Stimulated activated CD4-positive, alpha-beta T cell treated with anti-CD3 and anti-CD28 coated beads, Interleukin-4, amount 100 ng/mL, for 24 hours (primary cell): ENCODE measurements around the gene IL2RA.
"Not testable (repeated sequence)": the region's sequence is repeated elsewhere in the genome, so short reads cannot be mapped to it uniquely, and the experiment has no call there.

ENCODE experiments used
- DNase-seq: peaks from one replicate; pipeline ENCODE4 v3.0.0-alpha.2; 2020

Gene IL2RA

DNA sequence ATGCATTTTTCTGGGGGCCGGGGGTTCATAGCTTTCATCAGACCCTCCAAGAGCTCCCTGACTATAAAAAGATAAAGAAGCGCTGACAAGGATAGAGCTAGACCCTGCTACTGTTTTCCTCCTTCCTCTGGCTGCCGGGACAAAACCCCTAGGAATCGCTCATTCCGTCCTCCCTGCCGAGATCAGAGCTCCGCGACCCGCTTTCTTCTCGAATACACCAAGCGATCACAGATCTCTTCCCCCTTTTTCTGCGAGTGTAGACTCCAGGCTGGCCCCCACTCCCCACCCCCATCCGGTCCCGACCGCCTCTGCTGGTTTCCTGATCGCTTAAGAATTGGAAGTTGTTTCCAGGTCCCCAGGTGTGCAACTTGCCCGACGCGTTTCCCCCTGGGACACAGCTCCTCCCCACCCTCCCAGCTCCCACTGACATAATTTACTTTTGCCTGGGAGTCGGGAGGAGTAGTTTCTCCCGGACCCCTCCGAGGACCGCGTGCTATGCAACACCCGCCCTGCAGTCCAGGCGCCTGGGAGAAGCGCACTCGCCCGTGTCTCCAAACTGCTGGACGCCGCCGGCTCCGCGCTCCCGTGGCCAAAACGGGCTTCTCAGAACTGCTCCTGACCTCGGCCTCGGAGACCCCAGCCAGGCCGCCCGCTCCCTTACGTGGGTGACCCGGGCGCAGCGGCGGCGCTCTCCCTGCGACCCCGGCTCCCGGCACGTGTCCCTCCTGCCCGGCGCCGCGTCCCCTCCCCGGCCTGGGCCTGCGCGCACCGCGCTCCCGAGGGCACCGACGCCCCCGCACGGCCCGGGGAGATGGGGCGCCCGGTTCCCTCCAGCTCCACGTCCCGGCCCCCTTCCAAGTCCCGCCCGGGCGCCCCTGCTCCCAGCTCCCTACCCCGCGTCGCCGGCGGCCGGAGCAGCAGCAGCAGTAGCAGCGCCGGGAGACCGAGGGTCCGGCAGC lies 85.4 kb downstream of the IL2RA start:
- peak; percentile 53 for DNase-seq

DNA sequence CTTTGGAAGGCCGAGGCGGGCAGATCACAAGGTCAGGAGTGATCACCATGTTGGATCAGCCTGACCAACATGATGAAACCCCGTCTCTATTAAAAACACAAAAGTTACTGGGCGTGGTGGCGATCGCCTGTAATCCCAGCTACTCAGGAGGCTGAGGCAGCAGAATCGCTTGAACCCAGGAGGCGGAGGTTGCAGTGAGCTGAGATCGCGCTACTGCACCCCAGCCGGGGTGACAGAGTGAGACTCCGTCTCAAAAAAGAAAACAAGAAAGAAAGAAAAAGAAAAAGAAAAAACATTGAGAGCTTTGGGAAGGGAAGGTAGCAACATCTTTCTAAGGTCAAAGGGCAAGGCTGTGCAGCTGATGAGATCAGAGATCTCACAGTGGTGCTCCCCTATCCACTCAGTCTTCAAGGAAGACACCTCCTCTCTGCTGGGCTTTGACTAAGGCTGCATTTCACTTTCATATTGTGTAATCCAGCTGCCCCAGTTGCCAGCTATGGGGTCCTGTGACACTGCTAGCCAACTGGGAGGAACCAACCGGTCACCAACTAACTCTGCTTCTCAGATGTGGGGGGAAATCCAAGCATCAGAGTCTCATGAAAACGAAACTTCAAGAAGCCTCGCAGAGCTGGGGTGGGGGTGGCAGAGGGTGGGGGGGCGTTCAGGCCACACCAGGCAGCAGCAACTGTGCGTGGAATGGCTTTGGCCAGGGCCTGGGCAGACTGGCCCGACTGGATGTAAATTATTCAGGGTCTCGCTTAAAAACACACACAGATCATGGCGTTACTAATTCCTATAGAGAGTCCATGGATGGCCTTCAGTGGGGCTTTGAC lies 86.3 kb downstream of the IL2RA start:
- DNase-seq, result peak; percentile 71

DNA sequence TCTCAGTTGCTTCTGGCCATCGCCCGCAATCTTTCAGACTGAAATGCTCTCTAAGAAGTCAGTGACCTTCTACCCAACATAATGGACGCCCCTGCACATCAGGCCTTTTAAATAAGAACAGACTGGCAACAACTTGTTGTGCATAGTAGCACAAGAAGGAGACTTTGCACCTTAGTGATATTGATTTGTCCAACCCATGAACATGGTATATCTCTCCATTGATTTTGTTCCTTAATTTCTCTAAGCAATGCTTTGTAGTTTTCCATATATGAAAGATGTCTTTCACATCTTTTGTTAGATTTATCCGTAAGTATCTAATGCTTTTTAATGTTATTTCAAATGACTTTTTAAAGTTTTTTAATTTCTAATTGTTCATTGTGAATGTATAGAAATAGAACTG lies 89.1 kb downstream of the IL2RA start:
- no peak for DNase-seq

DNA sequence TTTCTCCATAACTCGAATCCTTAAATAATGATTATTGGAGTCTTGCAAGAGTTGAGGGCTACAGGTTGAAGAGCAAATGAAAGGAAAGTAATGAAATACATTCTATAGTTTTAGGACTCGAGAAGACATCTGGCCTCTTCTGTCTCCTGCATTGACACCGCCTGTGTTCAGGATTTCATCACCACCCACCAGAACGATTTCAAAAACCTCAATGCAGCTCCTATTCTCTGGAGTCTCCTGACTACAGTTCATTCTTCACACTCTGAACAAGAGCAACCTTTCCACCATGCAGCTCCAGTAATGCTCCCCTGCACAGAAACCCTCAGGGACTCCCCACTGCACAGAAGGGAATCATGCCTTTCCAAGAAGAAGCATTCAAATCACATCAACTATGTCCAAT lies 90.3 kb downstream of the IL2RA start:
- no peak for DNase-seq

DNA sequence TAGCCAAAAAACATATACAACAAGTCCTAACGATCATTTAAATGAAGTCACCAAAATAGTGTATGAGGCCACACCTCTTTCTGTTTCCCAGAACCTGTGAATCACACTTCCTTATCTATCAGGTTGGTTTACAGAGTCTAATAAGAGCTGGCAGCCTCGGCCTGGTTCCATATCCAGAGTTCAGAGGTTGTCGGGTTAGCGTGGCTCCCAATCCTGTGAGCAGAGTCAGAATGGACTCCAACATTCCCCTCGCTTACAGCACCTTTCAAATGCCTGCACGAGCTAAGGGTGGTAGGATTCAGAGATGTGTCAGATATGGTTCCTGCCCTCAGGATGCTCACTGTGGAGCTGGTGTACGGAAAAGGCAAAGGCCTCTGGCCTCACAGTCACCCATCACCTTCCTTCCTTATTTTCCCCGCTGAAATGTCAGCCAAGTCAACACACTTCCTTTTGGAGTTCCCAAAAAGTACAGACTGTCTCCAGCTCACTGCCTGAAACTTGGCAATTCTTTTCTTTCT lies 90.8 kb downstream of the IL2RA start:
- DNase-seq, result peak; percentile 30

DNA sequence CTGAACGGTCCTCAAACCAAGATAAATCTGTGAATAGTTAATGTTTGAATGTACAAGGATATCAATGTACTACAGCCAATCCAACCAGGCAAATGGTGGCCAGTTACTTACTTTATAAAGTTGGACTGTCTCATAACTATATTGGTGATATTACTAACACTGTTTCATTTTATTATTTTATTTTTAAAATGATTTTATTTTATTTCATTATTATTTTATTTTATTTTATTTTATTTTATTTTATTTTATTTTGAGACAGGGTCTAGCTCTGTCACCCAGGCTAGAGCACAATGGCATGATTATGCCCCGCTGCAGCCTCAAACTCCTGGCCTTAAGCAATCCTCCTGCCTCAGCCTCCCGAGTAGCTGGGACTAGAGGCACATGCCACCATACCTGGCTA lies 91.6 kb downstream of the IL2RA start:
- DNase-seq, result no peak

DNA sequence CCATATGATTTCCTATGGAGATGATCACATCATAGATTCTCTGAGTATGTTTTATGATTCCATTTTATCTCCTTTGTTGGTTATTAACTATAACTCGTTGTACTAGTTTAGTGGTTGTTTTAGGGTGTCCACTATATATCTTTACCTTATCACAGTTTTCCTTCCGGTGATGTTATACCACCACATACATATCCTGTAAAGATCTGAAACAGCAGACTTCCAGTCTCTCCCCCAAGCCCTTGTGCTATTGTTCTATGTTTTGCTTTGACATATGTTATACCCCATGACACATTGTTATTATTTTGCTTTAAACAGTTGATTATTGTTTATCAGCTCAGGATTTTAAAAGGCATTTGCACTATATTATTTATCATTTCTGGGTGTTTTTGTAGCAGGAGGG lies 92.1 kb downstream of the IL2RA start:
- DNase-seq, result no peak

DNA sequence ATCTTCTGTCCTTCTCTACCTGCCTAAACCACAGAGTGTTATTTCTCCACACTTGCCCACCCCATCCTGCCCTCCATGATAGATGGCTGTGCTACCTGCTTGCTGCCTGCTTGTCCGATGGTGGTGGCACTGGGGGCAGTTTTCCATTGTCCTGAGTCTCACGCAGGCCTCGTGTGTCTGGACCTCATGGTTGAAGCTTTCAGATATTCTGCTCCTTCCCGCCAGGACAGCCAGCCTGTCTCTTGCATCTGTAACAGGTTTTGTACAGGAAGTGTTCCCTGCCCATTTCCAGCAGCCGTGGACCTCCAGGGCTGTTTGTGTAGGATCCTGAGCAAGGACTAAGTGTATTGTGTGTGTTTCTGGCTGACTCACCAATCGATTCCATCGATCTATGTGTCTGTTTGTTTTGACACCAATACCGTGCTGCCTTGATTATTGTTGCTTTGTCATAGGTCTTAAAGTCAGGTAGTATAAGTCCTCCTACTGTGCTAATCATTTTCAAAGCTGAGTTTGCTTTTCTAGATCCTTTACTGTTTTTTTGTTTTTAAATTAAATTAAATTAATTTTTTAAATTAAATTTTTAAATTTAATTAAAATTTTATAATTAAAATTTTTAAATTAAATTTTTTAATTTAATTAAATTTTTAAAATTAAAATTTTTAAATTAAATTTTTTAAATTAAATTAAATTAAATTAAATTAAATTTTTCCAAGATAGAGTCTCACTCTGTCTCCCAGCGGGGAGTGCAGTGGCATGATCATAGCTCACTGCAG lies 93.3 kb downstream of the IL2RA start:
- DNase-seq, result no peak

DNA sequence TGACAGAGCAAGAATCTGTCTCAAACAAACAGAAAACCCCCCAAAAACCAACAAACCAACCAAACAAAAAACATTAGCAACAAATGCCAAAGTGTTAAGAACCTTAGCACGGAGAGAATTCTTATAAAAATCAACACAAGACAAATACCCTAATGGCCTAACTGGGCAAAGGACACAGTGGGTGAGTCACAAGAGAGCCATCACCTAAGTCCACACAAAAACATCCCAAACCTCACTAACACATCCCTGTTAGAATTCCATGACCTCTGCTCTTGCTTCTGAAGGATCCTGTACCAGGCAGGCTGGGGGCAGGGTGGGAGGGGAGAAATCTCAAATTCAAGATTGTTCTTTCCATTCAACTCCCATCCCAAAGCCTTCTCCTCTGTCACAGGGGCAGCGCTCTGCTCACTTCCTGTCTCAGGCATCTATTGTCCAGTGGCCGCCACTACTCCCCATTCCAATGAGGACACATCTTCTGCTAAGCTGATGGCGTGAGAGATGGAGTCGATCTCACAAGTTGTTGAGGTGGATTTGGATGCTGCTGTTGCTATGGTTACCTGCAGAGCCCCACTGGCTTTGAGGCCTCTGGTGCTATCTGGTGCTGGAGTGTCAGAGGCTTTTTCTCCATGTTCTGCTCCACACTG lies 94.0 kb downstream of the IL2RA start:
- DNase-seq, result no peak

DNA sequence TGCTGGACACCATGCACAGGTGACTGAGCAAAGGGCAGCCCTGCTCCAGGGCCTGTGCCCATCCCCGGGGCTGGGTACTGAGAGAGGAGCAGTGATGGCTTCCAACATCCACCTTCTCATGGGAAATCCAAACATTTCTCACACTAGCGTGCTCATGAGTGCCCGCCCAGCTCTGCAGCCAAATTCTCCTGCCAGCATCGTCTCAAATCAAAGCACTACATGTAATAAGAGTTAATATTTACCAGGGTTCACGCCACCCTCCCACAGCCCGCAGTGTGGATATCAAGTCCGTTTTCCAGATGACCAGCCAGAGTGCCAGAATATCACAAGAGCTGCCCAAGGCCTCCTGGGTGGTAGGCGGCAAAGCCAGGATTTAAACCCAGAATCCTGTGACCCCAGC lies 96.9 kb downstream of the IL2RA start:
- no peak for DNase-seq

DNA sequence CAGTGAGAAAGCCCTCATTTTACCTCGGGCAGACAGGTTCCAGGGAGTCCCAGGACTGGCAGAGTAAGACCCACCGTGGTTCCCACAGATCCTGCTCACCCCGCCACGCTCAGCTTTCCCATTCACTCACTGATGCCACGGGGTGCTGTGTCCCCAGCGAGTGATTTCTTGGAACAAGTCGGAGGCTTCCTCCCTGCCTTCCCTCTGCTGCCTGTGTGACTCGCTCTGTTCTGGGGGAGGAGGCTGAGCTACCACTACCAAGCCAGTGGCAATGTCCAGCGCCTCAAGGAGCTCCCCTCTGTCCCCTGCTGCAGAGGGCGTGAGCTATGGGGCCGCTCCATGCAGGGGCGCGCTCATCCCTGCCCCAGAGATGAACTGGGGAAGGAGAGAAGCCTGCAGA lies 97.4 kb downstream of the IL2RA start:
- no peak for DNase-seq

DNA sequence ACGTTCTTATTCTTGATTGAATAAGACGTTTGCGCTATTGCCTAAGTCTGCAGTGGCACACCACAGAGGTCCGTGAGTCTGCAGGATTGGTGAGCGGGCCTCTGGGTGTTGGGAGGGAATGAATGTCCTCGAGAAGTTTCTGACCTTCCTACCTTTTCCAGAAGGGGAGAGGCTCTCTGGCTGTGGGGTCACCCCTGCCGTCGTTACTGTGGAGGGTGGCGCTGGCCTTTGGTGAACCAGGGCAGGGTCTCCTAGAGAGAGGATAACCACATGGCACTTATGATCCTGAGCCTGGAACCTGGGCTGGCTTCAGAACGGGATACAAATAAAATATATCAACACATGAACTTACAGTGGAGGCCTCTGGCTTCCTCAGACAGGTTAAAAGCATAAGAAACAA lies 98.6 kb downstream of the IL2RA start:
- no peak for DNase-seq

DNA sequence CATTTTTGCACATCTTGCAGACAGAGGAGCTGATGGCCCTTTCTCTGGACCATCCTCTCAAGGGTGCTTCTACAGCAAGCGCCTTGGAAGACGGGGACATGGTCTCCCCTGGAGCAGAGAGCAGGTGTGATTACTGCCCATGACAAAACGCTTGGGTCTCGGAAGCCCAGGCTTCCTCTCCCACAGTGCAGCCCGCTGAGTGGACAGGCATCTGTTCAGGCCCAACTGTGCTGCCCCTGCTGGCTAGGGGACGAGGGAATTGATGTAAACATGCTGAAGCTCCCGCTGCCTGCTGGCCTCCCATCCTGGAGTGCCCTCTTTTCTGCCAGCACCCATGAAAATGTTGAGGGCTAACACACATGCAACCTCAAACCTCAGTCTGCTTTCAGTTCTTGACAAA lies 99.1 kb downstream of the IL2RA start:
- no peak for DNase-seq

DNA sequence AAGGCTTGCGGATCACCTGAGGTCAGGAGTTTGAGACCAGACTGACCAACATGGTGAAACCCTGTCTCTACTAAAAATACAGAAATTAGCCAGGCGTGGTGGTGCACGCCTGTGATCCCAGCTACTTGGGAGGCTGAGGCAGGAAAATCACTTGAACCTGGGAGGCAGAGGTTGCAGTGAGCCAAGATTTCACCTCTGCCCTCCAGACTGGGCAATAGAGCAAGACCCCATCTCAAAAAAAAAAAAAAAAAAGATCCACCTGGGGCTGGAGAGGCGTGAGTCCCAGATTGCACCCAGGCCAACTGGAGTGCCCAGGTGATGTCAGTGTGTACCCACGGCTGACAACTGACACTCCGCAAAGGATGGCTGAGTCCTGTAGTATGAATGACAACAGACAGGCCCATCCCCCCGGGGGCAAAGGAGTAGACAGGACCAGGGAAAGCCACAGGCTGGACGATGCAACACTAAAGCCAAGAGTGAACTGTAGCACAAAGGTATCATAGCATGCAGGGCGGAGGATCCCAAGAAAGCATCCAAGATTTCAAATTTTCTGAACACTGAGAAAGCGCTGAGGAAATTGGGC lies 99.7 kb downstream of the IL2RA start:
- DNase-seq, result not testable (repeated sequence)

DNA sequence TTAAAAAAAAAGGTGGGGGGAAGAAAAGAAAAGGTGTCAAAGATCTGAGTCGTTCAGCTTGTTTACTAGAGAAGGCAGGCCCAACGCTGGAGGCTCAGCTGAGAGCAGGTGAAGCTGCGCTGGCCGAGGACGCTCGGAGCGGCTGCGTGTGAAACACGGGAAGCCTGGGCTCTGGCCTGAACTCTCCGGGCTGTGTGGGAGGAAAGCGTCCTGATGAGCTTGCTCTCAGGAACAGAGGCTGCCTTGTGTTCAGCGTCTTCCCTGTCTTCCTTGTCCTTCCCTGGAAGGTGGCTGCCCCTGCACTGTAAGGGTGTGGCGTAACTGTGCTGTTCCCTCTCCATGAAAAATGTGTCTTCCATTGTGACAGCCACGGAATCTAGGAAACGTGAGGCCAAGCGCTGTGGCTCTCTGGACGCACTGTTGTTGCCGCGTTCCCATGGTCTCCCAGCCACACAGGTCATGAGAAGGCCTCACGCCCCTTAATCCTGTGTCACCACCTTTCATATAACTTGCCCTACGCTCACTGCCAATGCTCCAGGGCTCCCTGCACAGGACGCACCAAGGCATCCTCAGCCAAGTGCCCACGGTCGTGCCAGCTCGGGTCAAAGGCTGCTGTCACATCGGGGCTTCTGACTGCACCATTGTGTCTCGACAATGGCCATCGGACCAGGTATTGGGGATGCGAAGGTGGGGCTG lies 100.6 kb downstream of the IL2RA start:
- no peak for DNase-seq

DNA sequence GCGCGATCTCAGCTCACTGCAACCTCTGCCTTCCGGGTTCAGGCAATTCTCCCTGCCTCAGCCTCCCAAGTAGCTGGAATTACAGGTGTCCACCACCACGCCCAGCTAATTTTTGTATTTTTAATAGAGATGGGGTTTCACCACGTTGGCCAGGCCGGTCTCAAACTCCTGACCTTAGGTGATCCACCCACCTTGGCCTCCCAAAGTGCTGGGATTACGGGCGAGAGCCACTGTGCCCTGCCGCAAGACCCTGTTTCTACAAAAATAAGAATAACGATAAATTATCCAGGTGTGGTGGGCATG lies 101.2 kb downstream of the IL2RA start:
- DNase-seq, result not testable (repeated sequence)
